Non-pigmented ciliary epithelial cell (primary cell): Measurements from ENCODE around the gene CIB4.

Experiments used
- DNase-seq: peaks from one replicate; pipeline ENCODE4 v3.0.0-alpha.2; 2010; ENCODE audit warnings: low read depth

CIB4 gene

DNA sequence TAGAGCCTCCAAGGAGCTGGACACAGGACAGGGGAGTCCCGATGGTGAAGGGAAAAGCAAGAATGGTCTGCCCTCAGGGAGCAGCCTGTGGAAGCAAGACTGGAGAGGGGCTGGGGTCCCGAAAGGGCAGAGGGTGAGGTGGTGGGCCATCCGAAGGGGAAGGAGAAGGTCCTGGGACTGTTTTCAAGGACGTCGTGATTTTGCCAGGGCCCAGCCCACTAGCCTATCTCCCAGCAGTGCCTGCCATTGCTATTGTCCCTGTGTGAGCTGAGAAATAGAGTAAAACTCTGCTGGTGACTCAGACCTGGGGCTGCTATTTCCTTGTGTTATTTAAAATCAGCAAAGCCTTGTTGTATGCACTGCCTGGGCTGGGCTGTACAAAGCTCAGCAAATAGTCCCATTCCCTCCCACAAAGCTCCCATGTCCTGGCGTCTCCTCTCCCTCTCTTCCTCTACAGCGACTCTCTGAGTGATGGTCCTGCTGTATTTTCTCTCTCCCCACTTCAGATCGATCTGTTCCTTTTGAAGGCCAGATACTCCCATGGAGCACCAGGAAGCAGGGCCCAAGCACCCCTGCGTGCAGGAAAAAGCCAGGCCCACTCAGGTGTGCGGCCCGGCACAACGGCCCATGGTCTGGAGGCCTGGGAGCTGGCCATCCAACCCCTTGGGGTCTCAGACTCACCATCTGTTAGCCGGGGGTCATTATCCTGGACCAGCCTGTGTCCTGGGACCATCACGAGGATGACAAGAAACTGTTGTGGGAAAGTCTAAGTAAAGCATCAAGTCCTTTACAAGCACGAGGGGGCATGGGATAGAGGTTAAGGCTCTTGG is 98.3 kb downstream of the CIB4 start:
- no peak for DNase-seq

- DNase-seq, result no peak
Observed at GRCh38 chr2:26542194-26542455, 99.0 kb downstream of the CIB4 start.

DNA sequence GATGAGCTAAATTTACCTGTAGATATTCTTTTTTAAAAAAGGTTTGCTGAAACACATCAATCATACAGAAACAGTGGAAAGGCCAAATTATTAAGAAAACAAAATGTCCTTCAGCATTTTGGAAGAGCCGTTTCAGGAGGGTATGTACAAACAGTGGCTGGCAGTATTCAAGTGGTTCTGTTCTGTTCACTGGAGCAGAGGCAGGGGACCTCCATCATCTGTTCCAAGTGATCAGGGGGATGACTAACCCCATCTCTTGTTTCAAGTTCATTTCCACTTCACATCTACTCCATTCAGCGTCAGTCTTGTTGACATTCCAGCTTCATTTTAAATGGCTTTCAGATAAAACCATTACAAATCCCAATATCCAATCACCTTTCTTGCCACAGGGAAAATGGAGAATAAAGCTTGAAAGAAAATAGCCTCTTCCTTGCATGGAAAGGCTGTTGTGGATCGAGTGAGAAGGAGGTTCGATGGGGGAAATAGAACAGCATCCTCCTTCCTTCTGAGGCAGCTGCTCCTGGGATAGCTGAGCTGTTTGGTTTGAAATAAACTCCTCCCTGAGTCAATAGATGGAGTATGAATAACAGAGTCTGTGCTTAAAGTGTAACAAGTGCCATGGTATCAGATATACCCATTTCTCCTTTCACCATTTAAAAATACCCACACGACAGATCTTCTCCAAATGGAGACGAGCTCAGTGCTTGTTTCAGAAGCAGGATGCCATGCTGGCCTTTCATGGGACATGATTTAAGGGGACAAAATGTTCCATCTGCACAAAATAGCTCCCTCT is 99.6 kb downstream of the CIB4 start:
- DNase-seq, result no peak

DNA sequence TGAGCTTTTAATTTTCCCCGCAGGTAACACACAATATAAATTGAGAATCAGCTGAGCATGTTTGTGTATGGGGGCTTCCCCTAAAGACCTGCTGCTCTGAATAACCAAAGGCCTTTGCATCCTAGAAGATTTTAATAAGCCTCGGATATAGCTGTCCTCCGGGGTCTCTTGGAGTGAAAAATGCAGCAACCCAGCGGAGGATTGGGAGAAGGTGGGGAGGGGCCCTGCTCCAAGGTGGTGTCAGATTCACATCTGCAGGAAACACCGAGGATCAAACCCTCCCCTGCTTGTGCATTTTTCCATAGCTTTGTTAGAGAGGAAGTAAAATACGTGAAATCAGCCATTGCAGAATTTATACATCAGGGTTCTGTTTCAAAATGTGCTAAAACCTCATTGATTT is 100.2 kb downstream of the CIB4 start:
- DNase-seq, result no peak

GRCh38 chr2:26540306-26540705 is 100.9 kb downstream of the CIB4 start:
- DNase-seq, result no peak

- DNase-seq, result no peak
Observed at GRCh38 chr2:26537826-26538475, 103.2 kb downstream of the CIB4 start.

DNA sequence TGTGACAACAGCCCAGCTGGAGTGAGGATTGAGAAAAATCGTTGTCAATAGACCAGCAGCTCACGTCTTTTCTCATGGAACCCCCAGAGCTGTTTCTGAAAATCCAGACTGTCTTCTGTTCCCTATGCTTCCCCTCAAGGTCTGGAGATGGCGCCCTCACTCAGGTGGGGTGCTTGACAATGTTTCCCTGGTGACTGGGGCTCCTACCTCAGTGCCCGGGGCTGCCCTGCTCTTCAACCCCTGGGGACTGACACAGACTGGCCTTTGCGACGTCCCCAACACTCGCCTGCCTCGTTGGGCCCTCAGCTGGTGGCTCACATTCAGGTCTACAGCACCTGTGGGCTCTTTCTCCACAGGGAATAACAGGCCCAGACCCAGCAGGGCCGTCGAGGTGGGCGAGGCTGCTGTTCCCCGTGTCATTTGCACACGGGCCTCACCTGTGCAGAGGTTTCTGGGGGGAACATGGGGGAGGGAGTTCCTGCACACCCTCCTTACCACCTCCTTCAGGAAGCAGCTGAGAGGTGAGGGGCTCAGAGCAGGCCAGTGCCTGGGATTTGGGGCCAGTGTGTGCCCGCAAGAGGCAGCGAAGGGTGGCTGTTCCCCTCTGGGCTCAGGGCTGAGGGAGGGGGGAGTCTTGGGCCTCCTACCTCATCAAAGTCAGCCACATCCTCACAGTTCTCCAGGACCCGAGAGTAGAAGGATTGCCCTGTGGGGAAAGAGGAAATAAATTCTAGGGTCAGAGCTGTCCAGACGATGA is 103.9 kb downstream of the CIB4 start:
- no peak for DNase-seq

DNA sequence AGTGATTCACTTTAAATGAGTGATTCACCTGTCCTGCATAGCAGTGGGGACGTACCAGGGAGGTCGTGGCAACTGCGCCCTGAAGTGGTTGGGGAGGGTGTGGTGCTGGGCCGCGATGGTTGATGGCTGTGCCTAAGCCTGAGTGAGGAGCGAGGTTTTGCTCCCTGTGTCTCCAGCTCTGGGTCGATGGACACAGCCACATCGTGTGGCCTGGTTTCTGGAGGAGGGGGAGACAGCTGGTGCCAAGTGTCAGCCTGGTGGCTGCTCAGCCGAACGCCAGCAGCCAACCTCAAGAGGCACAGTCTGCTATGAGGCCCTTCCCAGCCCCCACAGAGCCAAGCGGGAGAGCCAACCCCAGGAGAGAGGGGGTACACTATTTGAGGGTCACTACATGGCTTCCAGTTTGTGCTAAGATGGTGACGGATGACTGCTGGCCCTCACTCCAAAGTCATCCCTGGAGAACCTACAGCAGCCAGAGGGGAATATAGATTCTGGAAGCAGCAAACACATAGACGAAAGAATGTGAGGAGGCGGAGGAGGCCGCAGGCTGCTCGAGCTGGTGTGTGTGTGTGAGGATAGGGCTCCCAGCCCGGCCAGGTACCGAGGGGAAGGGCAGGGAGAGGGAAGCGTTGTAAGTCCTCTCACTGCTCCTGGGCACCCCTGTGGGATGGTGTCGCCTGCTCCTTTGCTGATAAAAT is 104.6 kb downstream of the CIB4 start:
- no peak for DNase-seq

- DNase-seq, result no peak
Observed at GRCh38 chr2:26535663-26536275, 105.4 kb downstream of the CIB4 start.

- no peak for DNase-seq
Observed at GRCh38 chr2:26534865-26535662, 106.1 kb downstream of the CIB4 start.

GRCh38 chr2:26534098-26534864 is 106.9 kb downstream of the CIB4 start:
- no peak for DNase-seq

DNA sequence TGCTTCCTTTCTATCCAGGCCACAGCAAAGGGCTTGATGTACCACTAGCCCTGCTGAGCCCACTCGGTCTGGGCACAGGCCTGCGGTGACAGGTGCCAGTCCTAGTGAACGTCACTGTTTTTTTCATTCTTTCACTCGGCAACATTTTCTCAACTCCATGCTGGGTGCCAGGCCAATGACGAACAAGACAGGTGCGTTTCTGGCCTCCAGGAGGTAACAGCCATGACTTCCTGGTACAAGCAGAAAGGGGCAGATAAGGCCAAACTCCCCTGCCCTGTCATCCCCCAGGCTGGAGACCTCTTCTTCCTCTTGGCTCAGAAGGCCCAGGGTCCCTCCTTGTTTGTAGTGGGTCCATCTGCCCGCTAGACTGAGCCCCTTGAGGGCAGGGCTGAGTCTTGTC is 107.5 kb downstream of the CIB4 start:
- no peak for DNase-seq

DNA sequence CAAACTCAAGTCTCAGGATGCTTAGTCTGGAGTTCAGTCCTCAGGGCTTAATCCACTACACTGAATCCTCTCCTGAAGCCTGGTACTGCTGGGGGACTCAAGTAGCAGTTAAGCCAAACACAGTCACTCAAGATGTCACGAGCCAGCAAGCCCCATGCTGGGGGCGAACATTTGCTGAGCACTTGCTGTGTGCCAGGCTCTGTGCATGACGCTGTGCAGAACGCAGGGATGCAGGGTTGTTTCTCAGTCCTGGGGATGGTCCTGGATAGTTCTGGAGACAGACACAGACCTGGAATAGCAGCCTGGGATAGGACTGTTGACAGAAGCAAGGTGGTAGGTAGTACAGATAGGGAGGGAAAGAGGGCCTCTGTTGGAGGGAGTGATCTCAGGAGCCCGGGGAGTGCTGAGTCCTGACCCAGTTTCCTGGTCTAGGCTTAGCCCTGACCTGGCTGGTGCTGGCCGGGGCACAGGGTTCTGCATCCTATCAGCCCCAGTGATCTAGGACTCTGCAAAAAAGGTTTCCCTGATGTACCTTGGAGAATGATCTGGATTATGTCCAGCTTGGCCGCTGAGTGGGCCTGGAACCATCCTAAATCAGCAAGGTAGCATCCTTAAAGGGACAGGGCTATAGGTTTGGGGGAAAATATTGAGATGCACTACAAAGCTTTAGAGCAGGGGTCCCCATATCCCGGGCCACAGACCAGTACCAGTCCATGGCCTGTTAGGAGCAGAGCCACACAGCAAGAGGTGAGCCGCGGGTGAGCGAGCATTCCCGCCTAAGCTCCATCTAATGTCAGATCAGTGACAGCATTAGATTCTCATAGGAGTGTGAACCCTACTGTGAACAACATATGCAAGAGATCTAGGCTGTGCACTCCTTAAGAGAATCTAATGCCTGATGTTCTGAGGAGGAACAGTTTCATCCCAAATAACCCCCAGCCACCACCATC is 108.6 kb downstream of the CIB4 start:
- no peak for DNase-seq
